ENCODE results near the gene FUT2. TPM values are rescaled to one million over a fixed set of nuclear protein-coding genes. Genes with fewer than 3 reads are reported as not detected.

FUT2 gene
- total RNA-seq, 4 donors from 2014 or later: 0.44 TPM; not detected in 3

GRCh38 chr19:48720613-48721296, 25.0 kb downstream of the FUT2 start:
- H3K4me1 ChIP-seq: peaks cover 0 to 75% (median 37%) of the 10 kb centered on the region in 4 donors
- H3K9me3 ChIP-seq: no peaks in the 10 kb centered on the region
- peak overlapping the region; percentile 36 to 63 (median 59) for H3K4me3 ChIP-seq
- peak; percentile 97 to 99 for DNase-seq (ENCODE audit: low spot score in 2 of 2)
- TF ChIP-seq POLR2A (IDR thresholded peaks at IDR 0.05): peak in 1 of 2 donors; percentile 24
- TF ChIP-seq EP300 (IDR thresholded peaks at IDR 0.05): peak; percentile 83 to 88
- peak in 2 of 5 experiments; percentile 19 to 23 for TF ChIP-seq CTCF (IDR thresholded peaks at IDR 0.05)
- no peaks in the 10 kb centered on the region for H3K27me3 ChIP-seq
- H3K36me3 ChIP-seq: no peaks in the 10 kb centered on the region
- H3K27ac ChIP-seq: peak overlapping the region; percentile 88 to 96 (median 92)
- WGBS, 2 donors: 15 to 22% methylated on average over 39 to 42 of the region's 42 CpGs

GRCh38 chr19:48722196-48722708, 26.5 kb downstream of the FUT2 start:
- Histone ChIP-seq H3K4me1 (peaks cover 0 to 61% (median 26%) of the 10 kb centered on the region in 4 donors), H3K9me3 (no peaks in the 10 kb centered on the region), H3K27ac (no peak overlapping the region), H3K36me3 (no peaks in the 10 kb centered on the region), H3K27me3 (no peaks in the 10 kb centered on the region), H3K4me3 (no peak overlapping the region)
- WGBS, 2 donors: 81 to 82% methylated on average over 10 to 11 of the region's 11 CpGs
- TF ChIP-seq CTCF (IDR thresholded peaks at IDR 0.05) (no peak), POLR2A (IDR thresholded peaks at IDR 0.05) (no peak), EP300 (IDR thresholded peaks at IDR 0.05) (no peak)
- no peak for DNase-seq (ENCODE audit: low spot score in 2 of 2)

- Histone ChIP-seq H3K9me3 (no peaks in the 10 kb centered on the region), H3K4me3 (no peak overlapping the region), H3K4me1 (peaks cover 0 to 33% (median 11%) of the 10 kb centered on the region in 4 donors), H3K27ac (peak overlapping the region; percentile 41 to 85 (median 76)), H3K36me3 (peaks cover 0 to 4% (median 0%) of the 10 kb centered on the region in 3 donors), H3K27me3 (no peaks in the 10 kb centered on the region)
- peak in 1 of 2 donors; percentile 82 for DNase-seq (ENCODE audit: low spot score in 2 of 2)
- TF ChIP-seq CTCF (IDR thresholded peaks at IDR 0.05): no peak
- no peak for TF ChIP-seq POLR2A (IDR thresholded peaks at IDR 0.05)
- TF ChIP-seq EP300 (IDR thresholded peaks at IDR 0.05): peak; percentile 84 to 86
- WGBS, 2 donors: 29 to 38% methylated on average over 11 of the region's 11 CpGs
These were observed 29.3 kb downstream of the FUT2 start for GRCh38 chr19:48724796-48725753.

GRCh38 chr19:48726556-48726955, 30.8 kb downstream of the FUT2 start:
- TF ChIP-seq CTCF (IDR thresholded peaks at IDR 0.05): no peak
- TF ChIP-seq POLR2A (IDR thresholded peaks at IDR 0.05): no peak
- no peak for TF ChIP-seq EP300 (IDR thresholded peaks at IDR 0.05)

More at GRCh38 chr19:48726556-48726955, 30.8 kb downstream of the FUT2 start:
- DNase-seq (ENCODE audit: low spot score in 2 of 2): no peak
- peak overlapping the region in 1 of 4 donors; percentile 85 for H3K27ac ChIP-seq
- WGBS, 2 donors: 72 to 83% methylated on average over 2 of the region's 2 CpGs
- H3K36me3 ChIP-seq: peaks cover 0 to 4% (median 0%) of the 10 kb centered on the region in 3 donors
- no peak overlapping the region for H3K4me3 ChIP-seq
- H3K4me1 ChIP-seq: peaks cover 0 to 22% (median 9%) of the 10 kb centered on the region in 4 donors
- no peaks in the 10 kb centered on the region for H3K27me3 ChIP-seq
- H3K9me3 ChIP-seq: no peaks in the 10 kb centered on the region
